Adrenal gland (tissue), 5 donors: Measurements from ENCODE around the gene VAC14.

Experiments
- CTCF ChIP-seq, 6 experiments: fragments of 450-650 bp in 4 of 6; fragments of 200-600 bp in 2 of 6; sonication (generic) in 1 of 6; IDR thresholded peaks; 1 replicate in 5 of 6; 2 replicates in 1 of 6; pipeline versions ENCODE4 v1.5.1 to v1.8.0; 2016 to 2021; ENCODE audit warnings: antibody characterized with exemption in 6 of 6, mild to moderate bottlenecking in 2 of 6, moderate library complexity in 1 of 6
- POLR2A ChIP-seq, 2 donors: fragments of 450-650 bp; IDR thresholded peaks; one replicate each; pipeline ENCODE4 v1.6.1; 2017; ENCODE audit warnings: antibody characterized with exemption in 2 of 2, mild to moderate bottlenecking in 2 of 2, moderate library complexity in 1 of 2
- donor health status: DM: no; HTN: no; CAD: no.

GRCh38 chr16:70712942-70713341 is 88.0 kb downstream of the VAC14 start:
- TF ChIP-seq CTCF (IDR thresholded peaks at IDR 0.05): no peak
- TF ChIP-seq POLR2A (IDR thresholded peaks at IDR 0.05): no peak
